GM18507 (cell line): ENCODE measurements around the gene CALN1.

Experiments used
- DNase-seq: peaks from one replicate; pipeline ENCODE4 v3.0.0; 2011; ENCODE audit warnings: low read depth; ENCODE audit not compliant: insufficient read length; ENCODE audit errors: extremely low spot score
- FAIRE-seq: peaks from 2 replicates; lab custom pipeline; 2011; peaks lifted over from hg19 to GRCh38; lab: Jason Lieb, UNC

CALN1 gene

DNA sequence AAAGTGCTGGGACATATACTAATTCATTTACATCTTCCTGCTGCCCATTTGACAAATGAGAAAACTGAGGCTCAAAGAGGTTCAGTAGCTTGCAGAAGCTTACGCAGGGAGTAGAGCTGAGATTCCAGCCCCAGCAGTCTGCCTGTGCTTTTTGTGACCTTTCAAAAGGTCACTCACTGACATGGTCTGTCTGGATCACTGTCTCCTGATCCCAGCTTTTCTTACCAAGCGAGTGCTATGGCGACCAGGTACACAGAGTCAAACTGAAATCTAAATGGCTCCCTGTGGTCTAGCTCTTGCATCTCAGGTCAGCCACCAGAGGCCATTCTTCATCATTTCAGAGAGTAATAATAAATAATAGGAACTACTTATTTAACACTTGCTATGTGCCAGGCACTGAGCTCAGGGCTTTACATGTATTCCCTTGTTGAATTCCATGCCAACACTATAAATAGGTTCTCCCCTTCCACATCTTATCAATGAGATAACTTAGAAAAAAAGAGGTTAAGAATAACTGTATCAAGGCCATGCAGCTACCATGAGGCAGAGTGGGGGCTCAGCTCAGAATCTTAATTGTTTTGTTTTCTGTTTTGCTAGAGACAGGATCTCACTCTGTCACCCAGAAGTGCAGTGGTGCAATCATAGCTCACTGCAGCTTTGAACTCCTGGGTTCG lies 381.0 kb downstream of the CALN1 start:
- no peak for DNase-seq
- no peak for FAIRE-seq

DNA sequence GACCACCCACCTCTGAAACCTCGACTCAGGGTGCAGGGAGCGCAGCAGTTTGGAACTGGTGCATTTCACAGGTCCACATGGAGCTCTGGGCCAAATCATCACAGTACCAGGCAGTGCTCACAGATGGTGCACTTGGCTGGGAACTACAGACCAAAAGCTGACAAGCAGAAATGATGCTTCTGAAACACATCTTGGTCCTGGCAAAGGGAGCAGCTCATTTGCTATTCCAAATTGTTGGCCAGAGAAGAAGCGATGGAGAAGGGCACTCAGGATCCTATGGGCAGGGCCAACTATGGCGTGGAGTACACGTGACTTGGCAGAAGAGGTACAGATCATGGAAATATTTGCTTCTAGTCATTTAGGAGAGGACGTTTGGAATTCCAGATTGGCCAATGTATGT lies 383.9 kb downstream of the CALN1 start:
- no peak for FAIRE-seq
- no peak for DNase-seq

DNA sequence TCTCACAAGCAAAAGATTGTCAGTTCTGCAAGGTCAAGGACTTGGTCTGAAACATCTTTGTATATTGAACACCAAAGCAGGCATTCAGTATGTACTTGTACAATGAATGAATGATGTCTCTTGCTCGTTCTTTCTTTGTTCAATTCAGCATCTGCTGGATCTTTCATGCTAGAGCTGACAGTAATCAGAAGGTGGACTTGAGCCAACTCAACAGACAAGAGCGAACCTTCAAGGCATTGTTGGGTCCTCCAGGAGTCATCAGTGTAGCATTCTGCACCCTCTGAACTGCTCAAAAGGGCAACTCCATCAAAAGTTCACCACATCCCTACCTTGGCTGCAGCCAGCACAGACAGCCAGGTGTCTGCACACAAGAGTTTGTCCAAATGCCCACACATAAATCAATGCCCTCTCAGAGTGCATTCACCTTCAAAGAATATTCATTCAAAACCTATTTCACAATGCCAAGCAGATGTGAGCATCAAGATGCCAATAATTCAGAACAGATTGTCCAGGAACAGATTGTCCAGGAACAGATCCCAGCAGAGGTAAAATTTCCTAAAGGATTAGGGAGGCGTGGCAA lies 386.7 kb downstream of the CALN1 start:
- DNase-seq (no peak), FAIRE-seq (no peak)

DNA sequence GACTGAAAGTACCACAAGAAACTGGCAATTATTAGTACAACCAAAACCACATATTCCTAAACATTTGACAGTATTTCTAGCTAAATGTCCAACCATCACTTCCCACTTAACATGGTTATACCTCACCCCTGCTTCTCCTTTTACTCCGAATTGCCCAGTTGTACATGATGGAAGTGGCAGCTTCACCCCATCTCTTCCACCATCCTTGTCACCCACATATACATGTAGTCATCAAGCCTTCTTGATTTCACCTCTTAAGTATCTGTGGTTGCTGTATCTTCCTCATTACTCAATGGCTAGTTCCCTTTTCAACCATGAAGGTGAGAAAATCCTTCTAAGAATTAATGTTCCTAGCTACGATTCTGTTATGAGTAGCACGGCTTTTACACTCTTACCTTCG lies 388.2 kb downstream of the CALN1 start:
- DNase-seq (no peak), FAIRE-seq (no peak)

DNA sequence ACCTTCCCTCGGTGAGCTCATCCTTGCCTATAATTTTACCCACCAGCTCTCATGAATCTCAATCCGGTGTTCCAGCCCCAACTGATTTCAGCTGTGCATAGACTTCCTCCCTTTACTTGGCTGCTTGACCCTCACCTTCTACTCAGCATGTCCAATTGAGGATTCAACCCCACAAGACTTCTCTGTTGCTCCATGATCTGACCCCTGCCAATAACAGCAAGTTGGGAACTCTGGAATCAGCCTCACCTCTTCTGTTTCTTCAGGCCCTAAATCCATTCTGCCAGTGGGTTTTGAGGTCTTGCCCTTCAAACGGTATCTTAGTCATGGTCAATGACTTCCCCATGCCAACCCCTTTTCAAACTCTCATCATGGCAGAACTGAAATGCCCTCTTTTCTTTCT lies 390.4 kb downstream of the CALN1 start:
- no peak for FAIRE-seq
- no peak for DNase-seq

DNA sequence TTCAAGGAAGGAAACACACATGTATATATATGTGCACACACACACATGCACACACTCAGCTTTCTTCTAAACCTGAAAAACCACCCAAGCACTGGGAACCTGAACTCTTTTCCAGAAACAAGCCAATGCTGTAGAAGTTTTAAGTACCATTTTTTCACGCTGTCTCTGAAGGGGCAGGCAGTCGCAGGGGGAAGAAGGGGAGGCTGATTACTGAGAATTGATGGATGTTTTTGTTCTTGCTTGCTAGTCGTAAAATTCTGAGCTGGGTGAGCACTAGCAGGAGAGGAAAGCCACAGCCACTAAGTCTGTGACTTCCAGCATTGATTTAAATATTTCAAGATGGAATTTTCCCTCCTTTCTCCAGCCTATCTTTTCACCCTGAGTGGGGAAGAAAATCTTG lies 391.8 kb downstream of the CALN1 start:
- no peak for FAIRE-seq
- DNase-seq, result no peak

DNA sequence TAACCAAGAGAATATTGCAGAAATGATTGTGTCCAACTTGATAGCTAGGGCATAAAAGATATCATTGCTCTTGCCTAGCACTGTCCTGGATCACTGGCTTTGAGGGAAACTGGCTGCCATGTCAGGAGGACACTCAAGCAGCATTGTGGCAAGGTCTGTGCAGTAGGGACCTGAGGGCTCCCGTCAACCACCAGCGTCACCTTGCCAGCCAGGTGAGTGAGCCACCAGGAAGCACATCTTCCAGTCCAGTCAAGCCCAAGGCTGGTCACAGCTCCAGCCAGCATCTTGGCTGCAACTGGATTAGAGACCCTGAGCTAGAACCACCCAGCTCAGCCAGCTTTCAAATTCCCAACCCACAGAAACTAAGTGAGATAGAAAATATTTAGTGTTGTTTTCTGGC lies 392.7 kb downstream of the CALN1 start:
- no peak for DNase-seq

DNA sequence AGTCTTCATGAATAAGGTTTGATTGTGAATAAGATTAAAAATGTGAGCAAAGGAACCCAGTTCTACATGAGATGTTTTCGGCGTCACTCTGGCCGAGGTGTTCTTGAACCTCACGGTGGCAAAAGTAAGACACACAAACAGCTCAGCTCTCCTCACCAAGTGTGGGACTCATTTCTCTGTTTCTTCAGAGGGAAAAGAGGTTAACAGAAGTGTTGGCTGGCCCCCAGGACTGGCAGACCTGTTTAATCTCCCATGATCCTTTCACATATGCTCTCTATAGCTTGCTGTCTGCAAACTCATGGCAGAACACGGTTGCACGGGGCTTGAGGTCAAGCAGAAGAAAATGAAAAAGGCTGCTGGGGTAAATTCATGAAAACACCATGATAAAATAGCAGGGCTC lies 394.4 kb downstream of the CALN1 start:
- DNase-seq (no peak), FAIRE-seq (no peak)

More for the DNA sequence above, 392.7 kb downstream of the CALN1 start:
- no peak for FAIRE-seq

DNA sequence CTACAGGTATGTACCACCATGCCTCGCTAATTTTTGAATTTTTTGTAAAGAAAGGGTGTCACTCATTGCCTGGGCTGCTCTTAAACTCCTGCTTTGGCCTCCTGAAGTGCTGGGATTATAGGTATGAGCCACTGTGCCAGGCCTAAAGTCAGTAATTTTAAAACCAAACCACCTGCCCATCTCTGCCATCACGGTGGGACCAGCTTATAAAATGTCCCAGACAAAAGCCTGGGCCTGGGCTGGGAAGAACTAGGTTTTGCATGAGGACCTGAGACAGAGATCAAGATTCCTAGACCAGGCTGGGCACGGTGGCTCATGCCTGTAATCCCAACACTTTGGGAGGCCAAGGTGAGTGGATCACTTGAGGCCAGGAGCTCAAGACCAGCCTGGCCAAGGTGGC lies 395.6 kb downstream of the CALN1 start:
- FAIRE-seq (no peak), DNase-seq (no peak)

DNA sequence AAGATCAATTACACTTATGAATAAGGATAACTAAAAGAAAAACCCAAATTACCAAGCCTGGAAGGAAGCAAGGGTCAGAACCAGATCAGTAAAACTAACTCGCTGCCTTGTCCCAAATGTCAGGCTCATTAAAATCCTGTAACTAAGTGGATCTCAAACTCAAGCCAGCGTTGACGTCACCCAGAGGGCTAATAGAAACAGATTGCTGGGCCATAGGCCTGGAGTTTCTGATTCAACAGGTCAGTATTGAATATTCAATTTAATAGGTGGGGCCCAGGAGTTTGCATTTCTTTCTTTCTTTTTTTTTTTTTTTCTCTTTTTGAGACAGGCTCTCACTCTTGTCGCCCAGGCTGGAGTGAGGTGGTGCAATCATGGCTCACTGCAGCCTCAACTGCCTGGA lies 397.0 kb downstream of the CALN1 start:
- no peak for FAIRE-seq
- DNase-seq, result no peak

DNA sequence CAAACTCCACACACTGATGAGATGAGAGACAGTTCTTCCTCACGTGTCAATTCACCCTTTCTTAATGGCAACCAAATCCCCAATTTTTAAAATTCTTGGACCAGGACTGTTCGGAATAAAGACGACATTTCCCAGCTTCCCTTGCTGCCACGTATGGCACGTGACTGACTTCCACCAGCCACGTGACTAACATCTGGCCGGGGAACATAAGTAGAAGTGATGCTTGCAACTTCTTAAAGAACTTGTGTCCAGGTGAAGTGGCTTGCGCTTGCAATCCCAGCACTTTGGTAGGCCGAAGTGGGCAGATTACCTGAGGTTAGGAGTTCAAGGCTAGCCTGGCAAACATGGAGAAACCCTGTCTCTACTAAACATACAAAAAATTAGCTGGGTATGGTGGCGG lies 405.1 kb downstream of the CALN1 start:
- FAIRE-seq, result no peak

DNA sequence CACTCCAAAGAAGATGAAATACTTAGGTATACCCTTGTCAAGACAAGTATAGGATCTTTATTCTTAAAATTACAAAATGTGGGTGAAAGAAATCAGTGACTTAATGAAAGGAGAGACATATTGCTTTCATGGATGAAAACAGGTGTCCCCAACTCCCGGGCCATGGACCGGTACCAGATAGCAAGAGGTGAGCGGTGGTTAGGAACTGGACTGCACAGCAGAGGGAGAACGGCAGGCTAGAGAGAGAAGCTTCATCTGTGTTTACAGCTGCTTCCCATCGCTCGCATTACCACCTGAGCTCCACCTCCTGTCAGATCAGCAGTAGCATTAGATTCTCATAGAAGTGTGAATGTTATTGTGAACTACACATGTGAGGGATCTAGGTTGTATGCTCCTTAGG lies 408.9 kb downstream of the CALN1 start:
- FAIRE-seq, result no peak
- DNase-seq, result no peak

More for the DNA sequence above, 405.1 kb downstream of the CALN1 start:
- no peak for DNase-seq

DNA sequence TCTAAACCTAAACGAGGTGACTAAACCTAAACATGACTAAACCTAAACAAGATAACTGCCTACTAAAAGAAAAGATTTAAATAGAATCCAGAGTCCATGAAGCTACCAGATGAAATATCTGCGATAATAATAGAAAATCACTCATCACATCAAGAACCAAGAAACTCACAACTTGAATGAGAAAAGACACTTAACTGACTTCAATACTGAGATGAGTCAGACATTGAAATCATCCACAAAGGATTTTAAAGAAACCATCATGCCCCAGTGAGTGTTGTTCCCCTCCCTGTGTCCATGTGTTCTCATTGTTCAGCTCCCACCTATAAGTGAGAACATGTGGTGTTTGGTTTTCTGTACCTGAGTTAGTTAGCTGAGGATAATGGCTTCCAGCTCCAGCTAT lies 416.0 kb downstream of the CALN1 start:
- no peak for DNase-seq
- no peak for FAIRE-seq

DNA sequence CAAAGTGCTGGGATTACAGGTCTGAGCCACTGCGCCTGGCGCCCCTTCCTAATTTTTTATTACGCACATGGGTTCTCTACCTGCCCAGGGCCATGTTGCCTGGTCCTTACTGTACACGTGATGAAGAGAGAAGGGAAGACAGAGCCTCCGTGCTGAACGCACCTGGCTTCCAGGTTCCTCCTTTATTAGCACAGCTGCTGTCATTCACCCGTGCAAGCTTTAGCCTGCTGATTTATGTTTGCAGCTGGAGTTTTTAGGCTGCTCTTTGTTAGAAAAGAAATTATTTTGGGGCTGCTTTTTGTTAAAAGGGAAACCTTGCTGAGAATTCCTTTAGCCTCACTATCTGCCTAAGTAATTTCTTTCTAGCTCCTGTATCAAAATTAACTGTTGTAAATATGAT lies 417.0 kb downstream of the CALN1 start:
- DNase-seq (no peak), FAIRE-seq (no peak)

DNA sequence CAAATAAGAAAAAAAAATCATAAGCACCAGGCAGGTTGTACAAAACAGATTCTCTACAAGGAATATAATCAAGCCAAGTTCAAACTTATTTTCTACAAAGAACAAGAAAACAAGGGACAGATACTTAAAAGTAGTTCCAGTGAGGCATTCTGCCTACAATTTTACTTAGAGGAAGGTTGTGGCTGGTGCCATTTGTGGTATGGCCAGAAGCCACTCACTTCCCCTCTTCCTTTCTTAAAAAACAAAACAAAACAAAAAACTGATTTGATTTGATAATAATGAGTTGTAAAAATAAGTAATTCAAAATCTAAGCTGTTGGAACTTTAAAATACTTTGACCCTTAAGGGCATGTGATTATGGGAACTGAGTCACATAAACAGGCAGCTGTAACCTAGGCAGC lies 420.6 kb downstream of the CALN1 start:
- DNase-seq (no peak), FAIRE-seq (no peak)

DNA sequence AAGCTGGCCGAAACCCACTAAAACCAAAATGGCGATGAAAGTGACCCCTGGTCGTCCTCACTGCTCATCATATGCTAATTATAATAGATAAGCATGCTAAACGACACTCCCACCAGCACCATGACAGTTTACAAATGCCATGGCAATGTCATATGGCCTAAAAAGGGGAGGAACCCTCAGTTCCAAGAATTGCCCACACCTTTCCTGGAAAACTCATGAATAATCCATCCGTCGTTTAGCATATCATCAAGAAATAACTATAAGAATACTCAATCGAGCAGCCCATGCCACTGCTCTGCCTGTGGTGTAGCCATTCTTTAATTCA lies 422.0 kb downstream of the CALN1 start:
- no peak for FAIRE-seq
- no peak for DNase-seq

DNA sequence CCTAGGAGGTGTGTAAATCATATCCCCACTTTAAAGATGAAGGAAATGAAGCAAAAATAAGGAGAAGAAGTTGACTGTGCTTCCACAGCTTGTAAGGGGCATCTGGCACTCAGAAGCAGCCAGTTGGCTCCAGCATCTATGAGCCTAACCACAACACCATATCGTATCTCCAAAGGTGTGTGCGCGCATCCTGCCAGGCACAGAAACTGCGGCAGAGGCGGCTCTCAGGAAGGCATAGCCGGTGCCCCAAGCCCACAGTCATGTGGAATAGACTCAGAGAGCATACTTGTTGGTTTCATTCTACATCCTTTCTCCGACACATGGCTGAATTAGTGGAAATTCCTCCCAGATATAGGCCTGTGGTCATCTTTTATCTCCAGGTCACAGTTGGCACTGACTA lies 423.9 kb downstream of the CALN1 start:
- no peak for FAIRE-seq
- DNase-seq, result no peak

DNA sequence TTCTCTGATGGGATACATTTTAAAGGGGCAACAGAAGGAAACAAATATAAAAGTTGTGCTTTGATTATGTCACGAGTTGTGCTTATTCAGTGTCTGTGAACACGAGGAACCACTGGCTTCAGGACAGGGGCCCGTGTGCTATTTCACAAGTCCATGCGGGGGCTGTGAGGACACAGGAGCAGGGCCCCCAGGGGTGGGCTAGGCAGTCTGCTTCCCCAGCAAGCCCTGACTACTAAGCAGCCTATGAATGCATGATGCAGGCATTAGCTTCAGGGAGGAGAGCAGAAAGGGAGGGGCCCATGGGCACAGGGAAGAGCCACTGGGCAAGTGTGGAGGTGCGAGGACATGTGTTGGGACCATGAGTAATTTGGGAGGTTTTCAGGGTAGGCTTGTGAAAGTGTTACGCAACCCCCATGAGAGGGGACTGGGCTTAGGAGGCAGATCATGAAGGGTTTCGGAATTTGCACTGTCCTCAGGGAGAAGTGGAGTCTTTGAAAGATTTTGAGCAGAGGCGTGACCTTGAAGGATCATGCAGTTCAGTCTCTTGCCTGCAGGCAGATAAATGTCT lies 424.9 kb downstream of the CALN1 start:
- no peak for FAIRE-seq
- no peak for DNase-seq

DNA sequence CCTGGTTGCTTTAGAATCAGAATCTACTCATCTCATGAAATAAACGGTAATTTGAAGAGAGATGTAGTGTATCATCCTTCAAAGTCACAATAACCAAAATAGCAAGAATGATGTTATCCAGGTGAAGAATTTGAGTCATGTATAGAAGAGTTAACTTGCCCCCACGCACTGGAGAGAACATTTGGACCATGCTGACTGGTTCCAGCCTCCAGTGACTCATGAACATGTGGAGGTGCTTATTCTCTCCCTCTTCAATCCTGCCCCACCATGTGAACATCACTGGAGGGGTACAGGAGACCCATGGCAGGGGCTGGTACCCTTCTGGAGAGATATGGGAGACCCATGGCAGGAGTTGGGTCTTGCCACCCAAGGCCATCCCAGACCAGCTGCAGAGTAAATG lies 427.8 kb downstream of the CALN1 start:
- FAIRE-seq, result no peak
- no peak for DNase-seq

DNA sequence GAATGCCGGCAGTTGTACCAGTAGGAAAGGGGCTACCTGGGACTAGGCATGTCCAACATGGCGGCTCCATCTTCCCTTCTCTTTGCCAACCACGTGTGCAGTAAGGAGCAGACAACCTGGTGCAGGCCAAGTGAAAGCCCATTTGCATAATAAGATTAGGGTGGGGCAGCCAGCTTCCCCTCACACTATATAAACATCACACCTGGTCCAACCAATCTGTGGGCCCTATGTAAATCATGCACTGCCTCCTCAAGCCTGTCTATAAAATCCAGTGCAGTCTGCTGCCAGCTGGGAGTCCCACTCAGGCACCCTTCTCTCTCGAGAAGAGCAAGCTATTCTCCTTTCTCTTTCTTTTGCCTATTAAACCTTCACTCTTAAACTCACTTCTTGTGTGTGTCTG lies 429.3 kb downstream of the CALN1 start:
- FAIRE-seq (no peak), DNase-seq (no peak)

DNA sequence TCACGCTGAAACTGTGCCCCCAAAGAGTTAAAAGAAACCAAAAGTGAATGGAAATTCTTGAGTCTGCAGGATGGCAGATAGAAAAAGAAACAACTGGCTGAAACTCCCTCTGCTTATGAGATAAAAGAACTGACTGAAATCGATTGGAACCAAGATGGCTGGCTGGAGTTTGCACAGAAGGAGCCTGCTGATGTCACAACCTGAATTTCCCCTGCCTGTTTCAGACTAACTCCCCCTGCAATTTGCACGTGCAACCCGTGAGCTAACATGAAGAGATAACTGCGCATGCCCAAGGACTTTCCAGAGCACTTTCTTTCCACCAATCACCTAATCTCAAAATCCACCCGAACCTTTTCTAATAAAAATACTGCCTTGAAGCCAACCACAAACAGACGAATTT lies 435.5 kb downstream of the CALN1 start:
- FAIRE-seq, result no peak
- DNase-seq, result no peak

DNA sequence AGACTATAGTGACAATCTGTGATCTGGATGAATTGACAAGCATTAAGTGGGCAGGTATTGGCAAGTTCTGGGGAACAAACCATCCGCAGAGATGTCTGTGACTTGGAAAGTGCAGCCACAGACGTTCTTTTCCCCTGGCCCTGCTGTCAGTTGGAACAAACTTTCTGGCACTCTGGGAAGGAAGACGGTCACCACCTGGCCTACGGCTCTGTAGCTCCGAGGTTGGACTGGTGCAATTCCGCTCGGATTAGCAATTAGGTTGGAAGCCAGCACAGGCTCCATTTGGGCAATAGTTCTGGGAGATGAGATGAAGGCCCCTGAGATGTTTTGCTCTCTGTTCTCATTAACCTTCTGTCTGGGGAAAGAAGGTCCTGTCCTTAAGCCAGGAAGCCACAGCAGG lies 437.5 kb downstream of the CALN1 start:
- no peak for DNase-seq
- FAIRE-seq, result no peak
